ENCODE results near the gene CNTNAP2. TPM values are rescaled to one million over a fixed set of nuclear protein-coding genes. Genes with fewer than 3 reads are reported as not detected.

Gene CNTNAP2
- total and polyA plus RNA-seq, 9 of the 15 experiments (the other 6 are each of a cell fraction or from before 2014, with no cell fraction given) = 0.04 to 0.62 (median 0.09) TPM; not detected in 4

DNA sequence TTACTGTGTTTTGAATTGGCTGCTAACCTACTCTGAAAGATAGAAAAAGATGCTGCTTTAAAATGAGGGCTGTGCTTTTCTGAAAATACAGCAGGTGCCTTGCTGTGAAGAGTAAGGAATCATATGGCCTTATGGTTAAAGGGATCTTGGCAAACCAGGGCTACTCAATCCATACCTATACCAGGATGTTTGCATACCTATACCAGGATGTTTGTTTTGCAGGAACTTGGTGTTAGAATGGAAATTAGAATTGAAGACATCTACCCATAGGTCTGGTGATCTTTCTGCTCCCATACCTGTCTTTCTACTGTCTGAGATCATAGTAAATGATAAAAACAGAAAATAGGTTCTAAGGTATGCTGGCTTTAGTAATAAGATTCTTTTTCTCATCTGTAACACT is 2273.8 kb downstream of the CNTNAP2 start:
- FAIRE-seq (no peak), DNase-seq (ENCODE audit: extremely low read depth in 1 of 4, low spot score in 3 of 4) (no peak), ATAC-seq (no peak)
- intact Hi-C loops (cut with micrococcal nuclease) = no loop called here
- Histone ChIP-seq H3K9me3 (replicated peaks; ENCODE audit: control insufficient read depth, insufficient read depth, low read depth, low read length) (no peaks in the 10 kb centered on the region), H3K36me3 (ENCODE audit: control insufficient read depth, insufficient read depth, low read length) (no peaks in the 10 kb centered on the region), H2AFZ (ENCODE audit: low read depth, low read length) (no peak overlapping the region), H3K79me2 (ENCODE audit: control insufficient read depth, insufficient read depth, low read length) (no peaks in the 10 kb centered on the region), H3K4me3 (no peak overlapping the region), H3K9me1 (ENCODE audit: control insufficient read depth, insufficient read depth, low read length) (no peaks in the 10 kb centered on the region), H3K4me2 (ENCODE audit: insufficient read depth, low read length) (no peak overlapping the region), H4K20me1 (replicated peaks; ENCODE audit: control insufficient read depth, insufficient read depth, low read length) (no peaks in the 10 kb centered on the region), H3K4me1 (replicated peaks in 1 of 2; ENCODE audit: control insufficient read depth in 2 of 2, insufficient read depth in 2 of 2, low read length in 2 of 2) (no peaks in the 10 kb centered on the region), H3K9ac (ENCODE audit: insufficient read depth in 1 of 2, low read depth in 2 of 2, low read length in 2 of 2) (no peak overlapping the region), H3K27ac (ENCODE audit: extremely low read depth, low read depth, low read length) (no peak overlapping the region), H3K27me3 (ENCODE audit: control insufficient read depth in 2 of 2, insufficient read depth in 2 of 2, low read length in 2 of 2) (peaks cover 2 to 9% of the 10 kb centered on the region in 2 experiments; a peak in 3 of 5 replicates)
- BruUV-seq (replicated peaks) = no TSS peak
- in situ Hi-C loops (cut with MboI) = no loop called here
- ChIA-PET CTCF (ENCODE audit: low intra/inter-chr PET ratio) (no interaction called here), POLR2A (no interaction called here)
- no peak for TF ChIP-seq SRF (CRISPR knock-in tag; IDR thresholded peaks at IDR 0.05)
- no peak for TF ChIP-seq MEIS2 (IDR thresholded peaks at IDR 0.05; ENCODE audit: partially characterized antibody)
- TF ChIP-seq, protein P1, sequence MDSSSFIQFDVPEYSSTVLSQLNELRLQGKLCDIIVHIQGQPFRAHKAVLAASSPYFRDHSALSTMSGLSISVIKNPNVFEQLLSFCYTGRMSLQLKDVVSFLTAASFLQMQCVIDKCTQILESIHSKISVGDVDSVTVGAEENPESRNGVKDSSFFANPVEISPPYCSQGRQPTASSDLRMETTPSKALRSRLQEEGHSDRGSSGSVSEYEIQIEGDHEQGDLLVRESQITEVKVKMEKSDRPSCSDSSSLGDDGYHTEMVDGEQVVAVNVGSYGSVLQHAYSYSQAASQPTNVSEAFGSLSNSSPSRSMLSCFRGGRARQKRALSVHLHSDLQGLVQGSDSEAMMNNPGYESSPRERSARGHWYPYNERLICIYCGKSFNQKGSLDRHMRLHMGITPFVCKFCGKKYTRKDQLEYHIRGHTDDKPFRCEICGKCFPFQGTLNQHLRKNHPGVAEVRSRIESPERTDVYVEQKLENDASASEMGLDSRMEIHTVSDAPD (CRISPR knock-in tag; IDR thresholded peaks at IDR 0.05) = no peak
- TF ChIP-seq CBX2 (IDR thresholded peaks at IDR 0.05; ENCODE audit: insufficient read depth, low read length, poor library complexity, severe bottlenecking) = no peak
- TF ChIP-seq MECOM (CRISPR knock-in tag; IDR thresholded peaks at IDR 0.05) = no peak
- no peak for TF ChIP-seq RBM22 (IDR thresholded peaks at IDR 0.05; ENCODE audit: low read depth, low read length, poor library complexity, severe bottlenecking)
- no peak for TF ChIP-seq POLR2A (conservative IDR thresholded peaks at IDR 0.05)
- TF ChIP-seq SIRT6 (IDR thresholded peaks at IDR 0.05; ENCODE audit: low read depth, low read length) = no peak
- TF ChIP-seq WHSC1 (IDR thresholded peaks at IDR 0.05; ENCODE audit: low read length) = no peak
- no peak for TF ChIP-seq ESRRA (IDR thresholded peaks at IDR 0.05; ENCODE audit: borderline replicate concordance, low read depth)
- no peak for TF ChIP-seq CHCHD3 (CRISPR knock-in tag; IDR thresholded peaks at IDR 0.05)
- no peak for TF ChIP-seq TSC22D4 (tag; IDR thresholded peaks at IDR 0.05)
- no peak for TF ChIP-seq LARP7 (IDR thresholded peaks at IDR 0.05)
- TF ChIP-seq DNMT1 (IDR thresholded peaks at IDR 0.05) = no peak
- no peak for TF ChIP-seq FOSL1 (tag; conservative IDR thresholded peaks at IDR 0.05)
- TF ChIP-seq STAT5A (IDR thresholded peaks at IDR 0.05; ENCODE audit: borderline replicate concordance, low read length) = no peak
- TF ChIP-seq, protein P2, sequence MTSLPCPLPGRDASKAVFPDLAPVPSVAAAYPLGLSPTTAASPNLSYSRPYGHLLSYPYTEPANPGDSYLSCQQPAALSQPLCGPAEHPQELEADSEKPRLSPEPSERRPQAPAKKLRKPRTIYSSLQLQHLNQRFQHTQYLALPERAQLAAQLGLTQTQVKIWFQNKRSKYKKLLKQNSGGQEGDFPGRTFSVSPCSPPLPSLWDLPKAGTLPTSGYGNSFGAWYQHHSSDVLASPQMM (CRISPR knock-in tag; IDR thresholded peaks at IDR 0.05) = no peak
- TF ChIP-seq, protein P3, sequence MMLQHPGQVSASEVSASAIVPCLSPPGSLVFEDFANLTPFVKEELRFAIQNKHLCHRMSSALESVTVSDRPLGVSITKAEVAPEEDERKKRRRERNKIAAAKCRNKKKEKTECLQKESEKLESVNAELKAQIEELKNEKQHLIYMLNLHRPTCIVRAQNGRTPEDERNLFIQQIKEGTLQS (IDR thresholded peaks at IDR 0.05) = no peak
- TF ChIP-seq, protein P3 (CRISPR knock-in tag; conservative IDR thresholded peaks at IDR 0.05) = no peak
- no peak for TF ChIP-seq ZNF174 (CRISPR knock-in tag; IDR thresholded peaks at IDR 0.05)
